GM12878 (cell line): ENCODE data around the gene TOMM5. TPM values are rescaled to one million over a fixed set of nuclear protein-coding genes. Genes with fewer than 3 reads are reported as not detected.

Experiments used
- ATAC-seq: fragments of 200-7000 bp; cut with Tn5 transposase; 3 replicates; pipeline ENCODE4 v1.9.1; 2020; ENCODE audit warnings: mild to moderate bottlenecking, moderate library complexity
- BruUV-seq: library from RNA; stranded (reverse); fragments of 400-500 nt; replicated peaks from 2 replicates; lab custom pipeline; 2021; lab: Mats Ljungman, UMichigan
- CTCF ChIA-PET: fragments of 300-600 bp; sonication (Branson Sonifier 250); formaldehyde crosslinking; extraction: SDS; loops from one replicate; lab custom pipeline; 2021; ENCODE audit warnings: inconsistent platforms; lab: Yijun Ruan, JAX
- POLR2A ChIA-PET: fragments of 350-600 bp; formaldehyde crosslinking; extraction: SDS; loops from one replicate; lab custom pipeline; 2021; ENCODE audit warnings: inconsistent platforms; lab: Charles Lee
- RAD21 ChIA-PET: fragments of 300-600 bp; sonication (Branson Sonifier 250); formaldehyde crosslinking; loops from one replicate; lab custom pipeline; 2023; ENCODE audit warnings: antibody characterized with exemption; ENCODE audit not compliant: unreplicated experiment; lab: Charles Lee
- SMC1A ChIA-PET: fragments of 300-600 bp; sonication (Branson Sonifier 250); formaldehyde crosslinking; loops from one replicate; lab custom pipeline; 2023; ENCODE audit not compliant: unreplicated experiment, uncharacterized antibody; lab: Charles Lee
- DNase-seq: peaks from one replicate; pipeline ENCODE4 v3.0.0-alpha.2; 2011; ENCODE audit warnings: low read depth, low spot score
- FAIRE-seq: peaks from 3 replicates; lab custom pipeline; 2011; peaks lifted over from hg19 to GRCh38; lab: Jason Lieb, UNC
- H2AFZ ChIP-seq: 2 replicates; pipeline ENCODE4 v1.6.0; 2011; ENCODE audit warnings: low read depth, low read length, control low read depth; ENCODE audit not compliant: control insufficient read depth
- H3K27ac ChIP-seq: 2 replicates; pipeline ENCODE4 v1.5.1; 2011; ENCODE audit warnings: control low read depth; ENCODE audit not compliant: control insufficient read depth, insufficient read depth
- H3K27me3 ChIP-seq, 2 experiments: replicated peaks in 1 of 2; 2 replicates each; pipeline versions ENCODE4 v1.6.0 to v1.6.1; 2011; ENCODE audit warnings: low read length in 1 of 2; ENCODE audit not compliant: control insufficient read depth in 2 of 2, insufficient read depth in 2 of 2
- H3K36me3 ChIP-seq, 2 experiments: 2 replicates each; pipeline ENCODE4 v1.5.1; 2011; ENCODE audit warnings: low read length in 1 of 2; ENCODE audit not compliant: control insufficient read depth in 2 of 2, insufficient read depth in 2 of 2
- H3K4me1 ChIP-seq: 2 replicates; pipeline ENCODE4 v1.6.1; 2011; ENCODE audit warnings: mild to moderate bottlenecking, low read length, moderate library complexity, mixed read lengths; ENCODE audit not compliant: control insufficient read depth, insufficient read depth
- H3K4me2 ChIP-seq: 2 replicates; pipeline ENCODE4 v1.6.0; 2011; ENCODE audit warnings: control low read depth; ENCODE audit not compliant: control insufficient read depth, insufficient read depth
- H3K4me3 ChIP-seq: fragments of 200-600 bp; sonication (generic); 2 replicates; pipeline ENCODE4 v1.5.1; 2016
- H3K79me2 ChIP-seq: 2 replicates; pipeline ENCODE4 v1.6.0; 2011; ENCODE audit warnings: low read length; ENCODE audit not compliant: control insufficient read depth, insufficient read depth
- H3K9ac ChIP-seq: 2 replicates; pipeline ENCODE4 v1.8.0; 2011; ENCODE audit warnings: low read length, control low read depth, mixed read lengths; ENCODE audit not compliant: control insufficient read depth, insufficient read depth
- H3K9me3 ChIP-seq: replicated peaks from 3 replicates; pipeline ENCODE4 v1.5.1; 2011; ENCODE audit warnings: mild to moderate bottlenecking, low read length; ENCODE audit not compliant: control insufficient read depth, insufficient read depth
- H4K20me1 ChIP-seq: 2 replicates; pipeline ENCODE4 v1.6.0; 2011; ENCODE audit not compliant: control insufficient read depth, insufficient read depth
- ATF7 ChIP-seq: fragments of 450-650 bp; IDR thresholded peaks from 2 replicates; pipeline ENCODE4 v1.6.1; 2016; ENCODE audit warnings: low read depth, mild to moderate bottlenecking
- E2F8 ChIP-seq: fragments of 450-650 bp; IDR thresholded peaks from 2 replicates; pipeline ENCODE4 v1.6.1; 2018; ENCODE audit warnings: mild to moderate bottlenecking, low read depth, moderate library complexity; ENCODE audit not compliant: partially characterized antibody
- EGR1 ChIP-seq, 2 experiments: IDR thresholded peaks; 1 replicate in 1 of 2; 2 replicates in 1 of 2; pipeline ENCODE4 v1.6.1; 2011 to 2012; ENCODE audit warnings: low read depth in 2 of 2, low read length in 2 of 2, borderline replicate concordance in 1 of 2, mild to moderate bottlenecking in 1 of 2, moderate library complexity in 1 of 2
- ETV6 ChIP-seq, 2 experiments: fragments of 450-650 bp in 1 of 2; IDR thresholded peaks in 1 of 2; conservative IDR thresholded peaks in 1 of 2; 2 replicates each; pipeline ENCODE4 v1.6.1; 2014; ENCODE audit warnings: antibody characterized with exemption in 1 of 2, borderline replicate concordance in 1 of 2, low read depth in 1 of 2, mild to moderate bottlenecking in 1 of 2, moderate library complexity in 1 of 2
- NBN ChIP-seq: fragments of 450-650 bp; IDR thresholded peaks from 2 replicates; pipeline ENCODE4 v1.6.1; 2016
- SIN3A ChIP-seq: IDR thresholded peaks from 2 replicates; pipeline ENCODE4 v1.6.1; 2012; ENCODE audit warnings: low read depth, low read length, improper control_type of control experiment
- SRF ChIP-seq, 2 experiments: IDR thresholded peaks; 2 replicates each; pipeline ENCODE4 v1.6.1; 2011; ENCODE audit warnings: low read depth in 2 of 2, low read length in 2 of 2, mild to moderate bottlenecking in 1 of 2, moderate library complexity in 1 of 2
- STAT3 ChIP-seq: IDR thresholded peaks from 2 replicates; pipeline ENCODE4 v1.6.1; 2011; ENCODE audit warnings: low read depth, low read length, improper control_type of control experiment
- SUPT20H ChIP-seq: IDR thresholded peaks from 2 replicates; pipeline ENCODE4 v1.6.1; 2011; ENCODE audit warnings: low read depth, mild to moderate bottlenecking, low read length, moderate library complexity, borderline replicate concordance; ENCODE audit not compliant: control insufficient read depth
- ZZZ3 ChIP-seq: IDR thresholded peaks from 2 replicates; pipeline ENCODE4 v1.6.1; 2011; ENCODE audit warnings: low read depth; ENCODE audit not compliant: control insufficient read depth, insufficient read length
- WGBS: methylation state at CpG from one replicate; pipeline ENCODE4 v1.1.6; 2016; ENCODE audit warnings: low lambda C conversion rate; ENCODE audit not compliant: insufficient replicate concordance, insufficient coverage; ENCODE audit errors: missing lambda C conversion rate; 5-methylcytosine and 5-hydroxymethylcytosine counted together
- in situ Hi-C: fragments of 300-500 bp; cut with MboI; formaldehyde crosslinking; loops from 9 replicates; pipeline ENCODE4 v1.14.3; 2018; ENCODE audit warnings: mixed read lengths
- intact Hi-C: fragments of 100-400 bp; cut with micrococcal nuclease; formaldehyde crosslinking; loops from one replicate; pipeline ENCODE4 v1.14.2; 2022; ENCODE audit not compliant: unreplicated experiment
- polyA plus RNA-seq, 11 experiments: library from polyadenylated mRNA; depleted of rRNA in 4 of 11; unstranded in 6 of 11; stranded (reverse) in 5 of 11; fragments of >200 nt; fragmentation: Nextera tagmentation in 4 of 11; fragmentation: Illumina TruSeq in 1 of 11; extraction: Ambion mirVana in 4 of 11; extraction: Trizol in 1 of 11; gene quantifications; 1 replicate in 1 of 11; 2 replicates in 10 of 11; pipeline versions ENCODE4 v1.2.1 to v1.2.3, GENCODE V29; 2011 to 2016; ENCODE audit warnings: inconsistent platforms in 2 of 11, missing spikeins in 2 of 11, low read depth in 1 of 11
- total RNA-seq, 4 experiments: library from RNA; depleted of rRNA in 3 of 4; stranded (reverse); fragments of >200 nt in 3 of 4; fragmentation: Illumina TruSeq in 1 of 4; extraction: Trizol in 1 of 4; gene quantifications; 2 replicates each; pipeline versions ENCODE4 v1.2.1 to v1.2.3, GENCODE V29; 2013 to 2021
- TF ChIP-seq, protein P1 (sequence below): IDR thresholded peaks from 2 replicates; pipeline ENCODE4 v1.6.1; 2011; ENCODE audit warnings: low read depth, mild to moderate bottlenecking, low read length, moderate library complexity, borderline replicate concordance; ENCODE audit errors: extremely low read depth
- TF ChIP-seq, protein P2 (sequence below): fragments of 450-650 bp; formaldehyde crosslinking; IDR thresholded peaks from 2 replicates; pipeline ENCODE4 v1.5.0; 2022; ENCODE audit warnings: mild to moderate bottlenecking, missing genetic modification characterization

Gene TOMM5
- total and polyA plus RNA-seq, 10 of the 15 experiments (the other 5 are each of a cell fraction or from before 2014, with no cell fraction given): 152 to 1,143 (median 351) TPM

DNA sequence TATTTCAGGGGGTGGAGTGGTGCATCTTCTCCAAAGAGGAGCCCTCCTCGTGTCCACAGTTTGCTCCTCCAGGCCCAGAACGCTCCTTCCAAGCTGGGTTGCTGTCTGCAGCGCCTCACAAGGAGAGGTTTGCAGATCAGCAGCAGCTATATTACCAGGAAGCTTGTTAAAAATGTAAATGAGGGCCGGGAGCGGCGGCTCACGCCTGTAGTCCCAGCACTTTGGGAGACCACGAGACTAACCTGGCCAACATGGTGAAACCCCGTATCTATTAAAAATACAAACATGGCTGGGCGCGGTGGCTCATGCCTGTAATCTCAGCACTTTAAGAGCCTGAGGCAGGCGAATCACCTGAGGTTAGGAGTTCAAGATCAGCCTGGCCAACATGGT is 33.4 kb upstream of the TOMM5 start:
- Histone ChIP-seq H2AFZ (no peak overlapping the region), H3K79me2 (no peaks in the 10 kb centered on the region), H3K27me3 (no peaks in the 10 kb centered on the region; a peak in 2 of 4 replicates), H3K4me1 (no peaks in the 10 kb centered on the region), H3K36me3 (no peaks in the 10 kb centered on the region), H3K9ac (no peak overlapping the region), H3K27ac (no peak overlapping the region), H3K9me3 (no peaks in the 10 kb centered on the region), H3K4me3 (no peak overlapping the region), H4K20me1 (no peaks in the 10 kb centered on the region), H3K4me2 (no peak overlapping the region)
- ChIA-PET SMC1A (interaction anchor here (0.8 kb wide), 1 partner anchor 31 kb away, joined by 3 read pairs; no protein-coding TSS in a partner anchor), RAD21 (interaction anchor here (0.6 kb wide), 1 partner anchor 350 kb away, joined by 4 read pairs; no protein-coding TSS in a partner anchor), POLR2A (interaction anchor here (0.6 kb wide), 1 partner anchor 136 kb away, joined by 4 read pairs; no protein-coding TSS in a partner anchor), CTCF (interaction anchor here (0.6 to 2.1 kb wide), 4 partner anchors 17 to 833 kb away, joined by 3 to 6 read pairs (median 4); no protein-coding TSS in a partner anchor)
- intact Hi-C loops: no loop called here
- 34% methylated on average over 12 of the region's 12 CpGs for WGBS
- in situ Hi-C loops: no loop called here
- no peak for FAIRE-seq
- no TSS peak for BruUV-seq
- TF ChIP-seq ZZZ3: no peak
- no peak for TF ChIP-seq E2F8
- no peak for TF ChIP-seq ETV6 (conservative IDR thresholded peaks at IDR 0.05 in 1 of 2, IDR thresholded peaks at IDR 0.05 in 1 of 2; ENCODE audit: borderline replicate concordance in 1 of 2, low read depth in 1 of 2)
- no peak for TF ChIP-seq SIN3A
- TF ChIP-seq, protein P1, sequence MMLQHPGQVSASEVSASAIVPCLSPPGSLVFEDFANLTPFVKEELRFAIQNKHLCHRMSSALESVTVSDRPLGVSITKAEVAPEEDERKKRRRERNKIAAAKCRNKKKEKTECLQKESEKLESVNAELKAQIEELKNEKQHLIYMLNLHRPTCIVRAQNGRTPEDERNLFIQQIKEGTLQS: no peak
- no peak for TF ChIP-seq EGR1 (IDR thresholded peaks at IDR 0.05; ENCODE audit: borderline replicate concordance in 1 of 2, low read depth in 2 of 2, low read length in 2 of 2)
- TF ChIP-seq, protein P2, sequence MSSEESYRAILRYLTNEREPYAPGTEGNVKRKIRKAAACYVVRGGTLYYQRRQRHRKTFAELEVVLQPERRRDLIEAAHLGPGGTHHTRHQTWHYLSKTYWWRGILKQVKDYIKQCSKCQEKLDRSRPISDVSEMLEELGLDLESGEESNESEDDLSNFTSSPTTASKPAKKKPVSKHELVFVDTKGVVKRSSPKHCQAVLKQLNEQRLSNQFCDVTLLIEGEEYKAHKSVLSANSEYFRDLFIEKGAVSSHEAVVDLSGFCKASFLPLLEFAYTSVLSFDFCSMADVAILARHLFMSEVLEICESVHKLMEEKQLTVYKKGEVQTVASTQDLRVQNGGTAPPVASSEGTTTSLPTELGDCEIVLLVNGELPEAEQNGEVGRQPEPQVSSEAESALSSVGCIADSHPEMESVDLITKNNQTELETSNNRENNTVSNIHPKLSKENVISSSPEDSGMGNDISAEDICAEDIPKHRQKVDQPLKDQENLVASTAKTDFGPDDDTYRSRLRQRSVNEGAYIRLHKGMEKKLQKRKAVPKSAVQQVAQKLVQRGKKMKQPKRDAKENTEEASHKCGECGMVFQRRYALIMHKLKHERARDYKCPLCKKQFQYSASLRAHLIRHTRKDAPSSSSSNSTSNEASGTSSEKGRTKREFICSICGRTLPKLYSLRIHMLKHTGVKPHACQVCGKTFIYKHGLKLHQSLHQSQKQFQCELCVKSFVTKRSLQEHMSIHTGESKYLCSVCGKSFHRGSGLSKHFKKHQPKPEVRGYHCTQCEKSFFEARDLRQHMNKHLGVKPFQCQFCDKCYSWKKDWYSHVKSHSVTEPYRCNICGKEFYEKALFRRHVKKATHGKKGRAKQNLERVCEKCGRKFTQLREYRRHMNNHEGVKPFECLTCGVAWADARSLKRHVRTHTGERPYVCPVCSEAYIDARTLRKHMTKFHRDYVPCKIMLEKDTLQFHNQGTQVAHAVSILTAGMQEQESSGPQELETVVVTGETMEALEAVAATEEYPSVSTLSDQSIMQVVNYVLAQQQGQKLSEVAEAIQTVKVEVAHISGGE (CRISPR knock-in tag): no peak
- no peak for TF ChIP-seq SUPT20H
- no peak for TF ChIP-seq SRF (IDR thresholded peaks at IDR 0.05; ENCODE audit: low read depth in 2 of 2, low read length in 2 of 2)
- no peak for TF ChIP-seq NBN
- no peak for TF ChIP-seq ATF7
- TF ChIP-seq STAT3: no peak
- no peak for DNase-seq
- no peak for ATAC-seq
